Activated B cell treated with CpG ODN at 0.5 μM for 24 hours (primary cell): ENCODE measurements around the gene GP1BB. TPM values are rescaled to one million over a fixed set of nuclear protein-coding genes. Genes with fewer than 3 reads are reported as not detected.

Experiments
- ATAC-seq: fragments of 200-7000 bp; cut with Tn5 transposase; one replicate; pipeline ENCODE4 v1.10.0; 2021; ENCODE audit warnings: low read depth, mild to moderate bottlenecking, moderate library complexity
- CTCF ChIA-PET: fragments of 350-600 bp; sonication (Branson Sonifier 250); formaldehyde crosslinking; loops from one replicate; lab custom pipeline; 2021; ENCODE audit warnings: antibody characterized with exemption; lab: Charles Lee
- POLR2A ChIA-PET: fragments of 350-600 bp; sonication (Branson Sonifier 250); formaldehyde crosslinking; loops from one replicate; lab custom pipeline; 2021; ENCODE audit warnings: antibody characterized with exemption; lab: Charles Lee
- DNase-seq: peaks from one replicate; pipeline ENCODE4 v3.0.0; 2022
- H3K27ac Mint-ChIP-seq: one replicate; pipeline ENCODE4 v1.8.0; 2020; ENCODE audit warnings: mixed read lengths
- H3K27me3 Mint-ChIP-seq: one replicate; pipeline ENCODE4 v1.8.0; 2021; ENCODE audit warnings: mixed read lengths
- H3K36me3 Mint-ChIP-seq: one replicate; pipeline ENCODE4 v1.8.0; 2021; ENCODE audit warnings: low read depth, mixed read lengths
- H3K4me1 Mint-ChIP-seq: one replicate; pipeline ENCODE4 v1.8.0; 2021; ENCODE audit warnings: mixed read lengths
- H3K4me3 Mint-ChIP-seq: one replicate; pipeline ENCODE4 v1.8.0; 2020; ENCODE audit warnings: mild to moderate bottlenecking, mixed read lengths
- H3K9me3 Mint-ChIP-seq: one replicate; pipeline ENCODE4 v1.8.0; 2020; ENCODE audit warnings: mixed read lengths
- CTCF ChIP-seq: fragments of 200-600 bp; IDR thresholded peaks from one replicate; pipeline ENCODE4 v1.8.0; 2022; ENCODE audit warnings: antibody characterized with exemption, mild to moderate bottlenecking
- intact Hi-C: fragments of 100-400 bp; cut with micrococcal nuclease; formaldehyde crosslinking; loops from one replicate; pipeline ENCODE4 v1.15.1; 2024
- total RNA-seq: library from RNA; stranded (reverse); gene quantifications from 2 replicates; pipeline ENCODE4 v1.2.3, GENCODE V29; 2022

GP1BB gene
- total RNA-seq, 1 donor from 2014 or later, result not detected

- ATAC-seq, result no peak
- no peaks in the 10 kb centered on the region for H3K4me1 Mint-ChIP-seq
- DNase-seq, result no peak
- H3K9me3 Mint-ChIP-seq, result no peaks in the 10 kb centered on the region
- intact Hi-C loops, result no loop called here
- CTCF ChIA-PET, result no interaction called here
- H3K27me3 Mint-ChIP-seq, result no peaks in the 10 kb centered on the region
- POLR2A ChIA-PET, result no interaction called here
- no peaks in the 10 kb centered on the region for H3K36me3 Mint-ChIP-seq
- no peak overlapping the region for H3K4me3 Mint-ChIP-seq
- no peak overlapping the region for H3K27ac Mint-ChIP-seq
- no peak for TF ChIP-seq CTCF
Measured at GRCh38 chr22:19737846-19738663, 14.7 kb downstream of the GP1BB start.

- POLR2A ChIA-PET, result no interaction called here
Measured at GRCh38 chr22:19738664-19739447, 15.5 kb downstream of the GP1BB start.

GRCh38 chr22:19739448-19739895 lies 16.1 kb downstream of the GP1BB start:
- CTCF ChIA-PET, result no interaction called here
- no peak for ATAC-seq
- no peaks in the 10 kb centered on the region for H3K4me1 Mint-ChIP-seq

More at GRCh38 chr22:19738664-19739447, 15.5 kb downstream of the GP1BB start:
- H3K9me3 Mint-ChIP-seq, result no peaks in the 10 kb centered on the region
- H3K36me3 Mint-ChIP-seq, result no peaks in the 10 kb centered on the region
- ATAC-seq, result no peak
- H3K4me3 Mint-ChIP-seq, result no peak overlapping the region
- intact Hi-C loops, result no loop called here
- TF ChIP-seq CTCF, result no peak
- H3K4me1 Mint-ChIP-seq, result no peaks in the 10 kb centered on the region
- H3K27me3 Mint-ChIP-seq, result no peaks in the 10 kb centered on the region
- DNase-seq, result no peak
- CTCF ChIA-PET, result no interaction called here
- H3K27ac Mint-ChIP-seq, result no peak overlapping the region

GRCh38 chr22:19739911-19740449 lies 16.6 kb downstream of the GP1BB start:
- no peak for DNase-seq
- no peak overlapping the region for H3K4me3 Mint-ChIP-seq
- no peaks in the 10 kb centered on the region for H3K27me3 Mint-ChIP-seq
- TF ChIP-seq CTCF, result no peak
- H3K9me3 Mint-ChIP-seq, result no peaks in the 10 kb centered on the region
- no peaks in the 10 kb centered on the region for H3K36me3 Mint-ChIP-seq
- no peak overlapping the region for H3K27ac Mint-ChIP-seq
- intact Hi-C loops, result no loop called here
- H3K4me1 Mint-ChIP-seq, result no peaks in the 10 kb centered on the region
- CTCF ChIA-PET, result no interaction called here
- no peak for ATAC-seq
- POLR2A ChIA-PET, result no interaction called here

More at GRCh38 chr22:19739448-19739895, 16.1 kb downstream of the GP1BB start:
- H3K9me3 Mint-ChIP-seq, result no peaks in the 10 kb centered on the region
- no peak for DNase-seq
- no peak overlapping the region for H3K4me3 Mint-ChIP-seq
- intact Hi-C loops, result no loop called here
- H3K27me3 Mint-ChIP-seq, result no peaks in the 10 kb centered on the region
- no peak overlapping the region for H3K27ac Mint-ChIP-seq
- TF ChIP-seq CTCF, result no peak
- POLR2A ChIA-PET, result no interaction called here
- H3K36me3 Mint-ChIP-seq, result no peaks in the 10 kb centered on the region

GRCh38 chr22:19740586-19740985 lies 17.2 kb downstream of the GP1BB start:
- H3K27ac Mint-ChIP-seq, result no peak overlapping the region
- CTCF ChIA-PET, result interaction anchor here (0.9 kb wide), 1 partner anchor 10 kb away, joined by 3 read pairs; no protein-coding TSS in a partner anchor
- POLR2A ChIA-PET, result no interaction called here
- H3K4me3 Mint-ChIP-seq, result no peak overlapping the region
- H3K27me3 Mint-ChIP-seq, result no peaks in the 10 kb centered on the region
- intact Hi-C loops, result no loop called here
- no peaks in the 10 kb centered on the region for H3K36me3 Mint-ChIP-seq
- no peak for DNase-seq
- no peak for TF ChIP-seq CTCF
- H3K4me1 Mint-ChIP-seq, result no peaks in the 10 kb centered on the region
- no peaks in the 10 kb centered on the region for H3K9me3 Mint-ChIP-seq
- ATAC-seq, result no peak
